ENCODE measurements around the gene PIP4K2A.

GRCh38 chr10:22685926-22686325 is 28.5 kb downstream of the PIP4K2A start:
- no peak for TF ChIP-seq CTCF (IDR thresholded peaks at IDR 0.05)
- peak; percentile 10 for TF ChIP-seq POLR2AphosphoS5 (IDR thresholded peaks at IDR 0.05)

All from prostate gland (tissue), 2 donors.